GM19397 (cell line): ENCODE data around the gene BLVRB.
"Not testable (repeated sequence)": the region's sequence is repeated elsewhere in the genome, so short reads cannot be mapped to it uniquely, and the experiment has no call there.

Source experiments
- ATAC-seq: cut with Tn5 transposase; IDR thresholded peaks from one replicate; pipeline ENCODE4 v1.9.1; 2021; ENCODE audit warnings: mild to moderate bottlenecking, moderate library complexity; ENCODE audit not compliant: unreplicated experiment

The BLVRB gene

GRCh38 chr19:40489882-40490230 is 24.3 kb upstream of the BLVRB start:
- ATAC-seq: no peak

GRCh38 chr19:40486017-40486416 is 20.5 kb upstream of the BLVRB start:
- no peak for ATAC-seq

DNA sequence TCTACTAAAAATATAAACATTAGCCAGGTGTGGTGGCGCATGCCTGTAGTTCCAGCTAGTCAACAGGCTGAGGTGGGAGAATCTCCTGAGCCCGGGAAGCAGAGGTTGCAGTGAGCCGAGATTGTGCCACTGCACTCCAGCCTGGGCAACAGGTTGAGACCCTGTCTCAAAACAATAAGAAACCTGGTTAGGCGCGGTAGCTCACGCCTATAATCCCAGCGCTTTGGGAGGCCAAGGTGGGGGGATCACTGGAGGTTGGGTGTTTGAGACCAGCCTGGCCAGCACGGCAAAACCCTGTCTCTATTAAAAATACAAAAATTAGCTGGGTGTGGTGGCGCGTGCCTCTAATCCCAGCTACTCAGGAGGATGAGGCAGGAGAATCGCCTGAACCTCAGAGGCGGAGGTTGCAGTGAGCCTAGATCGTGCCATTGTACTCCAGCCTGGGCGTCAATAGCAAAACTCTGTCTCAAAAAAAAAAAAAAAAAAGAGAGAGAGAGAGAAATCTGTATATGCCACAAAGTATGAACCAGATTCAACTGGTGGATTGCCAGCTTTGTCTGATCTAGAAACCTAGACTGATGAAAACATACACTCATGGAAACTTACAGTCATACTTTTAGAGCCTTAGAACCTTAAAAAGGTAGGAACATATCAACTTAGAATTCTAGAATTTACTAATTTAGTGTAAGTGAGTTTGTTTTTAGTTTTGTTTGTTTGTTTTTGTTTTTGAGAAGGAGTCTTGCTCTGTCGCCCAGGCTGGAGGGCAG is 10.5 kb upstream of the BLVRB start:
- ATAC-seq: not testable (repeated sequence)

DNA sequence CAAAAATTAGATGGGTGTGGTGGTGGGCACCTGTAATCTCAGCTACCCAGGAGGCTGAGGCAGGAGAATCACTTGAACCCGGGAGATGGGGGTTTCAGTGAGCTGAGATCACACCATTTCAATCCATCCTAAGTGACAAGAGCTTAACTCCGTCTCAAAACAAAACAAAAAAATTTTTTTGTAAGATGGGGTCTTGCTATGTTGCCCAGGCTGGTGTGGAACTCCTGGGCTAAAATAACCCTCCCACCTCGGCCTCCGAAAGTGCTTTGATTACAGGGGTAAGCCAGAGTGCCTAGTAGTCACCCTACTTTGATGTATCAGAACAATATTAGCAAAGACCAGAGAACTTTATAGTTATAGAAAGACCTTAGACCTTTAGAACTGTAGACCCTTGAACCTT is 9.2 kb upstream of the BLVRB start:
- no peak for ATAC-seq

GRCh38 chr19:40472516-40472915 is 7.0 kb upstream of the BLVRB start:
- no peak for ATAC-seq

- ATAC-seq: no peak
These were observed 5.6 kb upstream of the BLVRB start for GRCh38 chr19:40471111-40471510.

DNA sequence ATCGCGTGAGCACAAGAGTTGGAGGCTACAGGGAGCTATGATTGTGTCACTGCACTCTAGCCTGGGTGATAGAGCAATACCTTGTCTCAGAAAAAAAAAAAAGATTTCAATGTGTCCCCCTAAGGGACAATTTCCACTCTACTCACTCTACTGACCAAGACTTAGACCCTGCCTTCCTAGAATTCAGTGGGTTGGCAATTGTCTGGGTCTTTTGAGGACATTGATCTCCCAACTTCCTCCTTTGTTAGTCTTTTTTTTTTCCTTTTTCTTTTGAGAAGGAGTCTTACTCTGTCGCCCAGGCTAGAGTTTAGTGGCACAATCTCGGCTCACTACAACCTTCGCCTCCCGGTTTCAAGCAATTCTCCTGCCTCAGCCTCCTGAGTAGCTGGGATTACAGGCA is 3.5 kb upstream of the BLVRB start:
- no peak for ATAC-seq

GRCh38 chr19:40466985-40467734 is 1.6 kb upstream of the BLVRB start, which contains the start of gene SPTBN4:
SPTBN4 (plus strand) TSS chr19:40467001; CDS start chr19:40472622, 5,621 bp downstream.
- ATAC-seq: no peak

GRCh38 chr19:40466219-40466984 is 857 bp upstream of the BLVRB start:
- ATAC-seq: no peak

DNA sequence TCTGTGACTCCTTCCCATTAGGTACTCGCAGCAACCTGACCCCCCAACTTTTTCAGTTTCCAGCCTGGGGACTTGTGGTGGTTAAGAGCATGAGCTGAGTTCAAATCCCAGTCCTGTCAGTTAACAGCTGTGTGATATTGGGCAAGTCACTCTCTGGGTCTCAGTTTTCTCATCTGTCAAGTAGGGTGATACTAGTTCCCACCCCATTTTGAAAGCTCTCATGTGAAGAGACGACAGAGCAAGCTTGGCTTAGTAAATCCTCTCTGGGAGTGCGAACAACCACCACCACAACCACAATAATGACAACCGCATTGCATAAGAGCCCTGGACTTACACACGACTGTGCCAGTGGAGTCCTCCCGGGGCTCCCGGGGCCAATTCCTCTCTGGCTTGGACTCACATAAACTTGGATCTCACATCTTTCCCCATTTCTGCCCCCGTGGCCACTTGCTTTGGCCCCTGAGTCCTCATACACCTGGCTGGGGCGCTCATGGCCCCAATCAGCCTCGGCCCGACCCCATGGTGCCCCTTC is 454 bp downstream of the BLVRB start:
- no peak for ATAC-seq

GRCh38 chr19:40464059-40465024 is 1.2 kb downstream of the BLVRB start:
- ATAC-seq: no peak

- ATAC-seq: not testable (repeated sequence)
These were observed 1.9 kb downstream of the BLVRB start for GRCh38 chr19:40463587-40464037.

- no peak for ATAC-seq
These were observed 3.8 kb downstream of the BLVRB start for GRCh38 chr19:40461669-40462221.

GRCh38 chr19:40460185-40460584 is 5.4 kb downstream of the BLVRB start:
- no peak for ATAC-seq

- ATAC-seq: no peak
These were observed 7.0 kb downstream of the BLVRB start for GRCh38 chr19:40458597-40458974.

DNA sequence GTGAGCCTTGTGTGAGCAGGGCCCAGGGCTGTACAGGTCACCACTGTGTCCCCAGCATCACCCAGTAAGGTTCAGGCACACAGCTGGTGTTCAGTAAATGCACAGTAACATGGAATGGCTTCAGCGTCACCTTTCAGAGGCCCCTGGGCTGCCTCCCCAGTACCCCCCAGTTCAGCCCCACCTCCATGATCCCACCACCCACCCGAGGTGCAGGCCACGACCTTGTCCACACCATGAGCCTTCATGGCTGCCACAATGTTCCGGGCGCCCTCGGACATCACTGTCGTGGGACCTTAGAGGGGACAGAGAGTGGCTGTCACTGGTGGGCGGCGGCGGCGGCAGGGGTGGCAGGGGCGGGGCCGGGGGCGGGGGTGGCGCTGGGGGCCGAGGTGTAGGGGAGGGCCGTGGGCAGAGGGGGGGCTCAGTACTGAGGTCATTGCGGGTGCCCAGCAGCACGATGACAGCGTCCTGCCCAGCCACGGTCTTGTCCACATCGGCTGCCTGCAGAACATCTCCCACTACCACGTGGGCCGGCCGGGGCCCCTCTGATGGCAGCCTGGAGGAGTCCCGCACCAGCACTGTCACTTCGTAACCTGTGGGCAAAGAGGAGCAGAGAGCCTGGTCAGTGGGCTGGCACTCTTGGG is 7.5 kb downstream of the BLVRB start:
- no peak for ATAC-seq

DNA sequence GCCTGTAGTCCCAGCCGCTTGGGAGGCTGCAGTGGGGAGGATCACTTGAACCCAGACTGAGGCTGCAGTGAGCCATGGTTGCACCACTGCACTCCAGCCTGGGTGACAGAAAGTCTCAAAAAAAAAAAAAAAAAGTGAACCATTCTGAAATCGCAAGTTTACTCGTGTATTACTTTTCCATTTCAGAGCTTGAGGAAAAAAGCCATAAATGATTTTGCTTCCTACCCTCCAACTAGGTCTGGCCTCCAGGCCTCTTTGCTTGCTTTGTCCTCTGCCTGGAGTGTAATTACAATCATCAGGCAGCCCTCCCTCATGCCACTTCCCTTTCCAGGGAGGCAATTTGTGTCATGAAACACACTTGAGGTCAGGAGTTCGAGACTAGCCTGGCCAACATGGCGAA is 8.5 kb downstream of the BLVRB start:
- ATAC-seq: no peak

DNA sequence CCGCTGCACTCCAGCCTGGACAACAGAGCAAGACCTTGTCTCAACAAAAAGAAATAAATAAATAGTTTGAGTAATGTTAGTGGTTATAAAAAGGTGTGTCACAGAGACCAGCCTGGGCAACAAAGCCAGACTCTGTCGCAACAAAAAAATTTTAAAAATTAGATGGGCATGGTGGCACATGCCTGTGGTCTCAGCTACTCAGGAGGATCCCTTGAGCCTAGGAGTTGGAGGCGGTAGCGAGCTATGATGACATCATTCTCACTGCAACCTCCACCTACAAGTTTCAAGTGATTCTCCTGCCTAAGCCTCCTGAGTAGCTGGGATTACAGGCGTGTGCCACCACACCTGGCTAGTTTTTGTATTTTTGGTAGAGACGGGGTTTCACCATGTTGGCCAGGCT is 11.6 kb downstream of the BLVRB start:
- ATAC-seq: not testable (repeated sequence)

DNA sequence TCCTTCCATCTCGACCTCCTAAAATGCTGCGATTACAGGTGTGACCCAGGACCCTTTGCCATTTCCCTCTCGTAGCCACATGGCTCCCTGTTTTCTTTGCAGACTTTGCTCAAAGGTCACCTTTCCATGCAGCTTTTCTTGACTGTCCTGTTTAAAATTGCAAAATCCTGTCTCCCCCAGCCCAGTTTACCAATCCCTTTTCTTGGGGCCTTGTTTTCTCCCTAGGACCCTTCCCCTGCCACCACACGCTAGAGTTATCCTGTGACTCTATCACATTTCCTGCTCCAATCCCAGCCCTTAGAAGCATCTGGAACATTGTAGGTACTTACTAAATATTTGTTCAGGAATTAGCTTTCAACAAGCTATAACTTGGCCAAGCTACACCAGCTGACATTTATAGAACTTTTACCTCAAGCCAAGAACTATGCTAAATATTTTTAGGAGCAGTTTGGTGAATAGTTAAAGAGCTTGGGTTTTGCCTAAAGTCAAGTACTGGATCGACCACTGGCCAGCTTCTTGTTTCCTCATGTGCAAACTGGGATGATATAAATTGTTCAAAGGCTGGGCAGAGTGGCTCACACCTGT is 12.3 kb downstream of the BLVRB start:
- ATAC-seq: no peak
